SK-N-SH (cell line): ENCODE measurements around the gene LENG1. TPM values are rescaled to one million over a fixed set of nuclear protein-coding genes. Genes with fewer than 3 reads are reported as not detected.

Source experiments
- CTCF ChIA-PET: fragments of 300-600, 350-600 bp; formaldehyde crosslinking; extraction: SDS; loops from one replicate; lab custom pipeline; 2021; lab: Yijun Ruan, JAX
- POLR2A ChIA-PET: fragments of 350-600 bp; sonication (Branson Sonifier 250); formaldehyde crosslinking; extraction: SDS; loops from one replicate; lab custom pipeline; 2020; ENCODE audit warnings: antibody characterized with exemption, inconsistent platforms; lab: Yijun Ruan, JAX
- DNase-seq: peaks from one replicate; pipeline ENCODE4 v3.0.0; 2012
- H2AFZ ChIP-seq: fragments of 200-600 bp; sonication (generic); 2 replicates; pipeline ENCODE4 v1.8.1; 2016; ENCODE audit warnings: antibody characterized with exemption, mild to moderate bottlenecking, low read depth
- H3F3A ChIP-seq: fragments of 200-600 bp; sonication (generic); replicated peaks from 2 replicates; pipeline ENCODE3; 2016; ENCODE audit warnings: antibody characterized with exemption, mild to moderate bottlenecking; ENCODE audit not compliant: insufficient read depth
- H3K27ac ChIP-seq, 2 experiments: fragments of 200-500 bp in 1 of 2; fragments of 200-600 bp in 1 of 2; sonication (Bioruptor generic) in 1 of 2; sonication (generic), shearing (Covaris generic) in 1 of 2; 2 replicates each; pipeline versions ENCODE4 v1.5.1 to v1.6.1; 2014 to 2016; ENCODE audit warnings: low read depth in 2 of 2, inconsistent platforms in 1 of 2, low read length in 1 of 2, mild to moderate bottlenecking in 1 of 2, mixed read lengths in 1 of 2
- H3K27me3 ChIP-seq: fragments of 200-600 bp; sonication (generic), shearing (Covaris generic); 2 replicates; pipeline ENCODE4 v1.6.1; 2016; ENCODE audit warnings: mixed run types; ENCODE audit not compliant: insufficient read depth
- H3K36me3 ChIP-seq, 2 experiments: fragments of 200-500 bp in 1 of 2; fragments of 200-600 bp in 1 of 2; sonication (Bioruptor generic) in 1 of 2; sonication (generic) in 1 of 2; replicated peaks in 1 of 2; 2 replicates each; pipeline versions ENCODE3 to v1.5.1; 2014 to 2016; ENCODE audit warnings: low read length in 1 of 2, mild to moderate bottlenecking in 1 of 2; ENCODE audit not compliant: insufficient read depth in 2 of 2, control insufficient read depth in 1 of 2
- H3K4me1 ChIP-seq, 2 experiments: fragments of 200-500 bp in 1 of 2; fragments of 200-600 bp in 1 of 2; sonication (Bioruptor generic) in 1 of 2; sonication (generic), shearing (Covaris generic) in 1 of 2; 2 replicates each; pipeline versions ENCODE4 v1.5.1 to v1.6.1; 2014 to 2016; ENCODE audit warnings: low read depth in 1 of 2, low read length in 1 of 2, mixed run types in 1 of 2; ENCODE audit not compliant: insufficient read depth in 2 of 2, control insufficient read depth in 1 of 2
- H3K4me2 ChIP-seq: fragments of 200-600 bp; sonication (generic), shearing (Covaris generic); 2 replicates; pipeline ENCODE4 v1.6.1; 2017; ENCODE audit warnings: mixed run types
- H3K4me3 ChIP-seq, 2 experiments: fragments of 200-500 bp in 1 of 2; fragments of 200-600 bp in 1 of 2; sonication (Bioruptor generic) in 1 of 2; sonication (generic), shearing (Covaris generic) in 1 of 2; 2 replicates each; pipeline versions ENCODE4 v1.5.1 to v1.8.1; 2014 to 2016; ENCODE audit warnings: low read depth in 2 of 2, inconsistent platforms in 1 of 2, low read length in 1 of 2, mild to moderate bottlenecking in 1 of 2, mixed read lengths in 1 of 2, moderate library complexity in 1 of 2
- H3K79me2 ChIP-seq: fragments of 200-600 bp; sonication (generic); 2 replicates; pipeline ENCODE4 v1.8.1; 2017; ENCODE audit warnings: mild to moderate bottlenecking; ENCODE audit not compliant: insufficient read depth
- H3K9ac ChIP-seq: fragments of 200-600 bp; sonication (generic); 2 replicates; pipeline ENCODE4 v1.6.1; 2017; ENCODE audit warnings: mixed run types
- H3K9me2 ChIP-seq: fragments of 200-600 bp; sonication (generic); 2 replicates; pipeline ENCODE4 v1.6.1; 2017; ENCODE audit warnings: mixed run types
- H3K9me3 ChIP-seq: fragments of 200-600 bp; sonication (generic); 2 replicates; pipeline ENCODE4 v1.6.1; 2017; ENCODE audit warnings: mixed run types, mild to moderate bottlenecking, moderate library complexity
- H4K20me1 ChIP-seq: fragments of 200-600 bp; sonication (generic); 2 replicates; pipeline ENCODE4 v1.6.1; 2017; ENCODE audit warnings: mild to moderate bottlenecking, mixed run types; ENCODE audit not compliant: insufficient read depth
- ELF1 ChIP-seq: IDR thresholded peaks from 2 replicates; pipeline ENCODE4 v1.4.0; 2012
- EP300 ChIP-seq, 2 experiments: IDR thresholded peaks; 2 replicates each; pipeline versions ENCODE4 v1.4.0 to v1.6.1; 2012; ENCODE audit warnings: borderline replicate concordance in 1 of 2, low read depth in 1 of 2, low read length in 1 of 2
- FOSL2 ChIP-seq: IDR thresholded peaks from 2 replicates; pipeline ENCODE4 v1.4.0; 2012; ENCODE audit warnings: low read depth, mild to moderate bottlenecking, moderate library complexity, borderline replicate concordance
- GABPA ChIP-seq: IDR thresholded peaks from 2 replicates; pipeline ENCODE4 v1.4.0; 2012; ENCODE audit warnings: low read depth, mild to moderate bottlenecking
- GATA2 ChIP-seq: sonication (generic); formaldehyde crosslinking; IDR thresholded peaks from 2 replicates; pipeline ENCODE4 v1.5.0; 2020; ENCODE audit warnings: mild to moderate bottlenecking, missing genetic modification reagents
- JUND ChIP-seq: IDR thresholded peaks from 2 replicates; pipeline ENCODE4 v1.4.0; 2012
- MXI1 ChIP-seq: IDR thresholded peaks from 2 replicates; pipeline ENCODE4 v1.6.1; 2012; ENCODE audit warnings: mild to moderate bottlenecking, low read depth, low read length, improper control_type of control experiment
- NFIC ChIP-seq: IDR thresholded peaks from 2 replicates; pipeline ENCODE4 v1.4.0; 2012; ENCODE audit warnings: borderline replicate concordance
- POLR2AphosphoS5 ChIP-seq: IDR thresholded peaks from 2 replicates; pipeline ENCODE4 v1.6.1; 2012; ENCODE audit warnings: low read depth, low read length
- RAD21 ChIP-seq: IDR thresholded peaks from 2 replicates; pipeline ENCODE4 v1.6.1; 2012; ENCODE audit warnings: mild to moderate bottlenecking, low read length
- RFX5 ChIP-seq: IDR thresholded peaks from 2 replicates; pipeline ENCODE4 v1.6.1; 2012; ENCODE audit warnings: mild to moderate bottlenecking, improper control_type of control experiment, low read length
- RXRA ChIP-seq: IDR thresholded peaks from 2 replicates; pipeline ENCODE4 v1.4.0; 2012; ENCODE audit warnings: low read depth, mild to moderate bottlenecking, borderline replicate concordance
- SMC3 ChIP-seq: IDR thresholded peaks from 2 replicates; pipeline ENCODE4 v1.6.1; 2012; ENCODE audit warnings: low read depth, low read length, improper control_type of control experiment
- TAF1 ChIP-seq: IDR thresholded peaks from 2 replicates; pipeline ENCODE4 v1.6.1; 2012; ENCODE audit warnings: low read depth, mild to moderate bottlenecking, low read length, moderate library complexity, borderline replicate concordance
- TCF12 ChIP-seq: IDR thresholded peaks from 2 replicates; pipeline ENCODE4 v1.4.0; 2012
- TEAD4 ChIP-seq: IDR thresholded peaks from 2 replicates; pipeline ENCODE4 v1.4.0; 2012; ENCODE audit warnings: mild to moderate bottlenecking, borderline replicate concordance; ENCODE audit not compliant: insufficient read depth
- YY1 ChIP-seq: IDR thresholded peaks from 2 replicates; pipeline ENCODE4 v1.4.0; 2012; ENCODE audit warnings: low read depth, mild to moderate bottlenecking
- WGBS: methylation state at CpG from one replicate; pipeline ENCODE4 v1.1.6; 2017; ENCODE audit warnings: low lambda C conversion rate; 5-methylcytosine and 5-hydroxymethylcytosine counted together
- polyA plus RNA-seq, 3 experiments: library from polyadenylated mRNA; depleted of rRNA; stranded (reverse); fragments of >200 nt; gene quantifications; 2 replicates each; pipeline ENCODE4 v1.2.3, GENCODE V29; 2012
- TF ChIP-seq, protein P1 (sequence below): fragments of 150-350 bp; IDR thresholded peaks from 2 replicates; pipeline ENCODE4 v1.6.1; 2017; ENCODE audit warnings: antibody characterized with exemption, low read length, low read depth, borderline replicate concordance
- TF ChIP-seq, protein P2 (sequence below): IDR thresholded peaks from 2 replicates; pipeline ENCODE4 v1.4.0; 2012; ENCODE audit warnings: low read depth, borderline replicate concordance
- TF ChIP-seq, protein P3 (sequence below): IDR thresholded peaks from 2 replicates; pipeline ENCODE4 v1.4.0; 2012; ENCODE audit warnings: low read depth
- TF ChIP-seq, protein P4 (sequence below): IDR thresholded peaks from 2 replicates; pipeline ENCODE4 v1.6.1; 2012; ENCODE audit warnings: mild to moderate bottlenecking, low read depth, low read length, moderate library complexity
- TF ChIP-seq, protein P5 (sequence below): IDR thresholded peaks from 2 replicates; pipeline ENCODE4; 2012

The LENG1 gene
- polyA plus RNA-seq, 1 of the 3 experiments (the other 2 are of a cell fraction), result 11.4 TPM

DNA sequence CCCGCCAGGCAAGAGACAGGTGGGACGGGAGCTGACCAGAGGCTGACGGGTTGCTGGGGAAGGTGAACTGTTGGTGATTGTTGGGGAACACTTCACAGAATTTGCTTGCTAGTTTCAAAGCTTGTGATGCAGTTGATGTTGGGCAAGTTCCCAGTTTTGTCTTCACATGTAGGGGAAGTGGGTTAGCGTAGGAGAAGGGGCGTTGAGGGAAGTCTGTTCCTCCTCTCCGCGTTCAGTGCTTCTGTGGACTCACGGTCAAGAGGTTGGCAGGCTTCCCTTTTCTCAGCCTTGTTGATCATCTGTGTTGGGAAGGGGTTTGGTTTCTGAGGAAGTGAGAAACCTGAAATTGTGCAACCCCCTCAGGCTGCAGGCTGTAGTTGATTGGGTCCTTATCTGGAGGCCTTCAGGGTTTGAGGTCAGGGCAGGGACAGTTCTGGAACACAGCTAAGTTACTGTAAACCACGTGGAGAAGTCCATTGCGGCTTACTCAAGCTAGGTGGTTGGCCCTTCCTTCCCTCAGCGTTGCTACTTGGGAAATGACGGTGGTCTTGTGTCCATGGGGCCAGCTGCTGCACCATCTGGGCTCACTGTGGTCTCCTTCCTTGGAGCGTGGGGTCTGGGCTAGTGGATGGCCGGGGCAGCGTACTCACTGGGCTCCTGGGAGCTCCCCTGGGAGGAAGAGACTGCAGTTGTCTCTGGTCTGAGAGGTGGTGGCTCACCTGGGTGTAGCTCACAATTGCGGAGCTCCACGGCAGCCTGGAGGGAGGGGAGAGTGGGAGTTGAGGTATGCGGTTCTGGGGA lies 48.7 kb upstream of the LENG1 start:
- H3K9me3 ChIP-seq, result no peaks in the 10 kb centered on the region
- CTCF ChIA-PET, result no interaction called here
- no peak for DNase-seq
- peaks cover 84% of the 10 kb centered on the region for H4K20me1 ChIP-seq
- 94% methylated on average over 11 of the region's 18 CpGs for WGBS
- TF ChIP-seq TCF12 (no peak), POLR2AphosphoS5 (peak; percentile 35; the same call in 1 of the 2 replicates)
- no peak overlapping the region for H3K9ac ChIP-seq
- H3K4me2 ChIP-seq, result peak overlapping the region; percentile 43; the same call in 1 of the 2 replicates
- peaks cover 58% of the 10 kb centered on the region for H3K79me2 ChIP-seq
- H3K4me1 ChIP-seq, result peaks cover 35 to 49% of the 10 kb centered on the region in 2 experiments
- no peak overlapping the region for H2AFZ ChIP-seq
- H3F3A ChIP-seq, result peaks cover 62% of the 10 kb centered on the region
- H3K36me3 ChIP-seq, result peaks cover 46 to 52% of the 10 kb centered on the region in 2 experiments
- peak overlapping the region in 1 of 2 experiments; percentile 55; a peak in 2 of 4 replicates for H3K27ac ChIP-seq
- H3K9me2 ChIP-seq, result no peaks in the 10 kb centered on the region
- POLR2A ChIA-PET, result interaction anchor here (0.9 to 4.5 kb wide), 2 partner anchors 7 to 15 kb away, joined by 3 to 27 read pairs; partner anchors contain the start of genes LILRB3 and RPS9
- no peaks in the 10 kb centered on the region for H3K27me3 ChIP-seq
- H3K4me3 ChIP-seq, result no peak overlapping the region

DNA sequence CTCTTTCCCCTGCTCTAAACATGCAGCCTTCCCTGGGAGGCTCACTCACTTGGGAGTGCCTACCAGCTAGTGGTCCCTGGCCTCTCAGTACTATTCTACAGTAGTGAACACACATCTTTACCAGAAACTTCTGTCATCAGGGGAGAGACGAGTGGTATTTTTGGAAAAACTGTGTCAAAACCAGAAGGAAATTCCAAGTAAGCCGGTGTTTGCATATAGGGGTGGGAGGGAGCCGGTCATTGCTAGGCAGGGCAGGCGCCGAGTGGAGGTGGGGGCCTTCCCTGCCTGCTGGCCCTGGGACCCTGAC lies 48.1 kb upstream of the LENG1 start:
- H3K79me2 ChIP-seq, result peaks cover 64% of the 10 kb centered on the region
- no peaks in the 10 kb centered on the region for H3K9me3 ChIP-seq
- H3K36me3 ChIP-seq, result peaks cover 51 to 58% of the 10 kb centered on the region in 2 experiments
- CTCF ChIA-PET, result no interaction called here
- no peak overlapping the region for H3K9ac ChIP-seq
- H3F3A ChIP-seq, result peaks cover 68% of the 10 kb centered on the region
- no peak overlapping the region for H3K4me3 ChIP-seq
- peaks cover 41 to 54% of the 10 kb centered on the region in 2 experiments for H3K4me1 ChIP-seq
- POLR2A ChIA-PET, result interaction anchor here (0.9 kb wide), 1 partner anchor 16 kb away, joined by 3 read pairs; the partner anchor contains the start of gene LILRB3
- 0 out of 2 replicates have a peak overlapping the region, but pooled peaks have one; percentile 43 for H3K4me2 ChIP-seq
- no peaks in the 10 kb centered on the region for H3K27me3 ChIP-seq
- no peaks in the 10 kb centered on the region for H3K9me2 ChIP-seq
- no peak overlapping the region for H3K27ac ChIP-seq
- H2AFZ ChIP-seq, result no peak overlapping the region
- TF ChIP-seq SMC3 (no peak), ELF1 (no peak), TEAD4 (no peak), FOSL2 (no peak), YY1 (no peak), GATA2 (CRISPR knock-in tag) (no peak), RXRA (no peak), RAD21 (no peak), GABPA (no peak), TAF1 (no peak), JUND (no peak), MXI1 (no peak), EP300 (IDR thresholded peaks at IDR 0.05; ENCODE audit: borderline replicate concordance in 1 of 2, low read depth in 1 of 2, low read length in 1 of 2) (no peak), RFX5 (no peak), NFIC (no peak)
- TF ChIP-seq, protein P1, sequence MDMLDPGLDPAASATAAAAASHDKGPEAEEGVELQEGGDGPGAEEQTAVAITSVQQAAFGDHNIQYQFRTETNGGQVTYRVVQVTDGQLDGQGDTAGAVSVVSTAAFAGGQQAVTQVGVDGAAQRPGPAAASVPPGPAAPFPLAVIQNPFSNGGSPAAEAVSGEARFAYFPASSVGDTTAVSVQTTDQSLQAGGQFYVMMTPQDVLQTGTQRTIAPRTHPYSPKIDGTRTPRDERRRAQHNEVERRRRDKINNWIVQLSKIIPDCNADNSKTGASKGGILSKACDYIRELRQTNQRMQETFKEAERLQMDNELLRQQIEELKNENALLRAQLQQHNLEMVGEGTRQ, result no peak
- TF ChIP-seq, protein P2, sequence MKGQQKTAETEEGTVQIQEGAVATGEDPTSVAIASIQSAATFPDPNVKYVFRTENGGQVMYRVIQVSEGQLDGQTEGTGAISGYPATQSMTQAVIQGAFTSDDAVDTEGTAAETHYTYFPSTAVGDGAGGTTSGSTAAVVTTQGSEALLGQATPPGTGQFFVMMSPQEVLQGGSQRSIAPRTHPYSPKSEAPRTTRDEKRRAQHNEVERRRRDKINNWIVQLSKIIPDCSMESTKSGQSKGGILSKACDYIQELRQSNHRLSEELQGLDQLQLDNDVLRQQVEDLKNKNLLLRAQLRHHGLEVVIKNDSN, result no peak
- TF ChIP-seq, protein P3, sequence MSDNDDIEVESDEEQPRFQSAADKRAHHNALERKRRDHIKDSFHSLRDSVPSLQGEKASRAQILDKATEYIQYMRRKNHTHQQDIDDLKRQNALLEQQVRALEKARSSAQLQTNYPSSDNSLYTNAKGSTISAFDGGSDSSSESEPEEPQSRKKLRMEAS, result no peak
- TF ChIP-seq, protein P4, sequence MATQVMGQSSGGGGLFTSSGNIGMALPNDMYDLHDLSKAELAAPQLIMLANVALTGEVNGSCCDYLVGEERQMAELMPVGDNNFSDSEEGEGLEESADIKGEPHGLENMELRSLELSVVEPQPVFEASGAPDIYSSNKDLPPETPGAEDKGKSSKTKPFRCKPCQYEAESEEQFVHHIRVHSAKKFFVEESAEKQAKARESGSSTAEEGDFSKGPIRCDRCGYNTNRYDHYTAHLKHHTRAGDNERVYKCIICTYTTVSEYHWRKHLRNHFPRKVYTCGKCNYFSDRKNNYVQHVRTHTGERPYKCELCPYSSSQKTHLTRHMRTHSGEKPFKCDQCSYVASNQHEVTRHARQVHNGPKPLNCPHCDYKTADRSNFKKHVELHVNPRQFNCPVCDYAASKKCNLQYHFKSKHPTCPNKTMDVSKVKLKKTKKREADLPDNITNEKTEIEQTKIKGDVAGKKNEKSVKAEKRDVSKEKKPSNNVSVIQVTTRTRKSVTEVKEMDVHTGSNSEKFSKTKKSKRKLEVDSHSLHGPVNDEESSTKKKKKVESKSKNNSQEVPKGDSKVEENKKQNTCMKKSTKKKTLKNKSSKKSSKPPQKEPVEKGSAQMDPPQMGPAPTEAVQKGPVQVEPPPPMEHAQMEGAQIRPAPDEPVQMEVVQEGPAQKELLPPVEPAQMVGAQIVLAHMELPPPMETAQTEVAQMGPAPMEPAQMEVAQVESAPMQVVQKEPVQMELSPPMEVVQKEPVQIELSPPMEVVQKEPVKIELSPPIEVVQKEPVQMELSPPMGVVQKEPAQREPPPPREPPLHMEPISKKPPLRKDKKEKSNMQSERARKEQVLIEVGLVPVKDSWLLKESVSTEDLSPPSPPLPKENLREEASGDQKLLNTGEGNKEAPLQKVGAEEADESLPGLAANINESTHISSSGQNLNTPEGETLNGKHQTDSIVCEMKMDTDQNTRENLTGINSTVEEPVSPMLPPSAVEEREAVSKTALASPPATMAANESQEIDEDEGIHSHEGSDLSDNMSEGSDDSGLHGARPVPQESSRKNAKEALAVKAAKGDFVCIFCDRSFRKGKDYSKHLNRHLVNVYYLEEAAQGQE, result no peak
- TF ChIP-seq, protein P5, sequence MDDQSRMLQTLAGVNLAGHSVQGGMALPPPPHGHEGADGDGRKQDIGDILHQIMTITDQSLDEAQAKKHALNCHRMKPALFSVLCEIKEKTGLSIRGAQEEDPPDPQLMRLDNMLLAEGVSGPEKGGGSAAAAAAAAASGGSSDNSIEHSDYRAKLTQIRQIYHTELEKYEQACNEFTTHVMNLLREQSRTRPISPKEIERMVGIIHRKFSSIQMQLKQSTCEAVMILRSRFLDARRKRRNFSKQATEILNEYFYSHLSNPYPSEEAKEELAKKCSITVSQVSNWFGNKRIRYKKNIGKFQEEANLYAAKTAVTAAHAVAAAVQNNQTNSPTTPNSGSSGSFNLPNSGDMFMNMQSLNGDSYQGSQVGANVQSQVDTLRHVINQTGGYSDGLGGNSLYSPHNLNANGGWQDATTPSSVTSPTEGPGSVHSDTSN, result no peak
- WGBS, result 91% methylated on average over 5 of the region's 5 CpGs
- H4K20me1 ChIP-seq, result peaks cover 89% of the 10 kb centered on the region
- no peak for DNase-seq
